Measurements from ENCODE around the gene GPR137.

DNA sequence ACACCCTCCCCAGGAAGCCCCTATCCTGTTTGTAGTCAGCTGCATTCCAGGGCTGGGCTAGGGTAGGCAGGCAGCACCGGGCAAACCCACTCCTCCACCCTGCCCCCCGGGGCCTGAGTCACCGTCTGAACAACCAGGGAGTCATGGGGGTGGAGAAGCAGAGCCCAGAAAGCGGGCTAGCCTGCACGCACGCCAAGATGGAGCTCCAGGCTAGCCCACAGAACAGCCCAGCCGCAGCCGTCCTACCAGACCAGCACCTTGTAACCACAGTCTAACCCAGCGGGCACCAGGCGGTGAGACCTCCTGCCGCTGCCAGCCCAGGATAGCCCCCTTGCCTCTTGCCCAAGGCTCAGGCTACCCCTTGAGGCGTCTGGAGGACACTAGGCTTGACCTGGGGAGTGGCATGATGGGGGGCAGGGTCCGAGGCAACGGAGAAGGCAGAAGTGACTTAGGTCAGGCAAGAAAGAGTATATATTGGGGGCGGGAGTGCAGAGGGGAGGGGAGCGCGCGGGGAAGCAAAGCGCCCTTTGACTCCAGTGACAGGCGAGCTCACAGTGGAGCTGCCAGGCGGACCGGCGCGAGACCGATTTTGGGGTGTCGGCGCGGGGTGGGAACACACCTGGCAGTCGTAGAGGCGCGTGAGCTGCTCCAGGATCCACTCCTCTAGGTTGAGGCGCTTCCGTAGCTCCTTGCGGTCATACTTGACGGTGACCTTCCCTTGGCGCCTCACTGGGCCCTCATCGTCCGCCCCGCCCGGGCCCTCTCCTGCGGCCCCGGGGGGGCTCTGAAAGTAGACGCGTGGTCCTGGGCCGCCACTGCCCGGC is 39.6 kb upstream of the GPR137 start:
- TF ChIP-seq EZH2phosphoT487 (IDR thresholded peaks at IDR 0.05; ENCODE audit: borderline replicate concordance, low read length), result no peak
- TF ChIP-seq, protein P1, sequence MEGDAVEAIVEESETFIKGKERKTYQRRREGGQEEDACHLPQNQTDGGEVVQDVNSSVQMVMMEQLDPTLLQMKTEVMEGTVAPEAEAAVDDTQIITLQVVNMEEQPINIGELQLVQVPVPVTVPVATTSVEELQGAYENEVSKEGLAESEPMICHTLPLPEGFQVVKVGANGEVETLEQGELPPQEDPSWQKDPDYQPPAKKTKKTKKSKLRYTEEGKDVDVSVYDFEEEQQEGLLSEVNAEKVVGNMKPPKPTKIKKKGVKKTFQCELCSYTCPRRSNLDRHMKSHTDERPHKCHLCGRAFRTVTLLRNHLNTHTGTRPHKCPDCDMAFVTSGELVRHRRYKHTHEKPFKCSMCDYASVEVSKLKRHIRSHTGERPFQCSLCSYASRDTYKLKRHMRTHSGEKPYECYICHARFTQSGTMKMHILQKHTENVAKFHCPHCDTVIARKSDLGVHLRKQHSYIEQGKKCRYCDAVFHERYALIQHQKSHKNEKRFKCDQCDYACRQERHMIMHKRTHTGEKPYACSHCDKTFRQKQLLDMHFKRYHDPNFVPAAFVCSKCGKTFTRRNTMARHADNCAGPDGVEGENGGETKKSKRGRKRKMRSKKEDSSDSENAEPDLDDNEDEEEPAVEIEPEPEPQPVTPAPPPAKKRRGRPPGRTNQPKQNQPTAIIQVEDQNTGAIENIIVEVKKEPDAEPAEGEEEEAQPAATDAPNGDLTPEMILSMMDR (IDR thresholded peaks at IDR 0.05; ENCODE audit: low read depth, low read length, poor library complexity, severe bottlenecking), result peak; percentile 9
